HL-60 (cell line): ENCODE results near the gene ZFYVE27.
A peak's percentile ranks its signal among the peaks of the same experiment; 100 is the strongest.

Experiments
- DNase-seq, 2 experiments: peaks; one replicate each; pipeline ENCODE4 v3.0.0-alpha.2; 2010 to 2020; ENCODE audit warnings: low read depth in 1 of 2, low spot score in 1 of 2
- H3K27ac ChIP-seq: fragments of 250-450 bp; sonication (Bioruptor Pico); replicated peaks from 2 replicates; pipeline ENCODE4 v1.5.1; 2020; ENCODE audit warnings: mild to moderate bottlenecking, moderate library complexity
- H3K27me3 ChIP-seq: fragments of 250-450 bp; sonication (Bioruptor Pico); 2 replicates; pipeline ENCODE4 v1.5.1; 2021; ENCODE audit warnings: mild to moderate bottlenecking, moderate library complexity; ENCODE audit not compliant: insufficient read depth, poor library complexity, severe bottlenecking
- H3K4me3 ChIP-seq: replicated peaks from 2 replicates; pipeline ENCODE4 v1.5.1; 2011; ENCODE audit warnings: mild to moderate bottlenecking, control low read depth, low read length; ENCODE audit not compliant: insufficient read depth
- GABPA ChIP-seq: IDR thresholded peaks from 2 replicates; pipeline ENCODE4 v1.6.1; 2012; ENCODE audit warnings: low read depth
- POLR2AphosphoS5 ChIP-seq: IDR thresholded peaks from 2 replicates; pipeline ENCODE4 v1.6.1; 2012; ENCODE audit warnings: low read depth
- SPI1 ChIP-seq: IDR thresholded peaks from 2 replicates; pipeline ENCODE4 v1.6.1; 2012; ENCODE audit warnings: low read depth, mild to moderate bottlenecking, borderline replicate concordance
- TF ChIP-seq, protein P1 (sequence below): IDR thresholded peaks from 2 replicates; pipeline ENCODE4 v1.6.1; 2012; ENCODE audit warnings: low read depth; ENCODE audit not compliant: insufficient replicate concordance
- TF ChIP-seq, protein P2 (sequence below): IDR thresholded peaks from one replicate; pipeline ENCODE4 v1.5.1; 2011; ENCODE audit warnings: low read length, control low read depth, inconsistent platforms; ENCODE audit not compliant: insufficient read depth

ZFYVE27 gene

DNA sequence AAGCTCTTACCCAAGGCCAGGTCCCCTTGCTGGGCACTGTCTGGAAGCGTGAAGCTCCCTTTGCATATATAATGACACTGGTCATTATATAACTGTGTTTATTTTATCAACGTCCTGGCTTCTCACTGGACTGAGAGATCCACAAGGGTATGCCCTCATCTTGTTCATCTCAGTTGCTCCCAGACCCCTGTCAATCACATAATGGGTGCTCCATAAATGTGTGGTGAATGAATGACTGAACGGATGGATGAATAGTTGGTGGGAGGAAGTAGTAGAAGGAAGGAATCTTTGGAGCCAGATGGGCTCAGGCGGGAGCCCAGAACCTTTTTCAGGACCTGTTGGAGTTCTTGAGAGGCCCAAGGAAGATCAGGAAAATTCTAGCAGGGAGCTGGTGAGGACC lies 42.6 kb downstream of the ZFYVE27 start:
- TF ChIP-seq, protein P1, sequence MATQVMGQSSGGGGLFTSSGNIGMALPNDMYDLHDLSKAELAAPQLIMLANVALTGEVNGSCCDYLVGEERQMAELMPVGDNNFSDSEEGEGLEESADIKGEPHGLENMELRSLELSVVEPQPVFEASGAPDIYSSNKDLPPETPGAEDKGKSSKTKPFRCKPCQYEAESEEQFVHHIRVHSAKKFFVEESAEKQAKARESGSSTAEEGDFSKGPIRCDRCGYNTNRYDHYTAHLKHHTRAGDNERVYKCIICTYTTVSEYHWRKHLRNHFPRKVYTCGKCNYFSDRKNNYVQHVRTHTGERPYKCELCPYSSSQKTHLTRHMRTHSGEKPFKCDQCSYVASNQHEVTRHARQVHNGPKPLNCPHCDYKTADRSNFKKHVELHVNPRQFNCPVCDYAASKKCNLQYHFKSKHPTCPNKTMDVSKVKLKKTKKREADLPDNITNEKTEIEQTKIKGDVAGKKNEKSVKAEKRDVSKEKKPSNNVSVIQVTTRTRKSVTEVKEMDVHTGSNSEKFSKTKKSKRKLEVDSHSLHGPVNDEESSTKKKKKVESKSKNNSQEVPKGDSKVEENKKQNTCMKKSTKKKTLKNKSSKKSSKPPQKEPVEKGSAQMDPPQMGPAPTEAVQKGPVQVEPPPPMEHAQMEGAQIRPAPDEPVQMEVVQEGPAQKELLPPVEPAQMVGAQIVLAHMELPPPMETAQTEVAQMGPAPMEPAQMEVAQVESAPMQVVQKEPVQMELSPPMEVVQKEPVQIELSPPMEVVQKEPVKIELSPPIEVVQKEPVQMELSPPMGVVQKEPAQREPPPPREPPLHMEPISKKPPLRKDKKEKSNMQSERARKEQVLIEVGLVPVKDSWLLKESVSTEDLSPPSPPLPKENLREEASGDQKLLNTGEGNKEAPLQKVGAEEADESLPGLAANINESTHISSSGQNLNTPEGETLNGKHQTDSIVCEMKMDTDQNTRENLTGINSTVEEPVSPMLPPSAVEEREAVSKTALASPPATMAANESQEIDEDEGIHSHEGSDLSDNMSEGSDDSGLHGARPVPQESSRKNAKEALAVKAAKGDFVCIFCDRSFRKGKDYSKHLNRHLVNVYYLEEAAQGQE = no peak
- no peak for TF ChIP-seq GABPA
- no peak for TF ChIP-seq SPI1
- TF ChIP-seq POLR2AphosphoS5 = no peak
- TF ChIP-seq, protein P2, sequence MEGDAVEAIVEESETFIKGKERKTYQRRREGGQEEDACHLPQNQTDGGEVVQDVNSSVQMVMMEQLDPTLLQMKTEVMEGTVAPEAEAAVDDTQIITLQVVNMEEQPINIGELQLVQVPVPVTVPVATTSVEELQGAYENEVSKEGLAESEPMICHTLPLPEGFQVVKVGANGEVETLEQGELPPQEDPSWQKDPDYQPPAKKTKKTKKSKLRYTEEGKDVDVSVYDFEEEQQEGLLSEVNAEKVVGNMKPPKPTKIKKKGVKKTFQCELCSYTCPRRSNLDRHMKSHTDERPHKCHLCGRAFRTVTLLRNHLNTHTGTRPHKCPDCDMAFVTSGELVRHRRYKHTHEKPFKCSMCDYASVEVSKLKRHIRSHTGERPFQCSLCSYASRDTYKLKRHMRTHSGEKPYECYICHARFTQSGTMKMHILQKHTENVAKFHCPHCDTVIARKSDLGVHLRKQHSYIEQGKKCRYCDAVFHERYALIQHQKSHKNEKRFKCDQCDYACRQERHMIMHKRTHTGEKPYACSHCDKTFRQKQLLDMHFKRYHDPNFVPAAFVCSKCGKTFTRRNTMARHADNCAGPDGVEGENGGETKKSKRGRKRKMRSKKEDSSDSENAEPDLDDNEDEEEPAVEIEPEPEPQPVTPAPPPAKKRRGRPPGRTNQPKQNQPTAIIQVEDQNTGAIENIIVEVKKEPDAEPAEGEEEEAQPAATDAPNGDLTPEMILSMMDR = no peak
- DNase-seq = no peak
- no peaks in the 10 kb centered on the region for H3K27me3 ChIP-seq
- H3K27ac ChIP-seq = no peak overlapping the region
- no peak overlapping the region for H3K4me3 ChIP-seq

GRCh38 chr10:97779975-97780374 lies 43.0 kb downstream of the ZFYVE27 start:
- Histone ChIP-seq H3K27me3 (no peaks in the 10 kb centered on the region), H3K4me3 (no peak overlapping the region), H3K27ac (no peak overlapping the region)
- TF ChIP-seq, protein P2 = no peak
- TF ChIP-seq, protein P1 = no peak
- TF ChIP-seq POLR2AphosphoS5 (no peak), SPI1 (no peak), GABPA (no peak)
- DNase-seq = no peak

- Histone ChIP-seq H3K4me3 (no peak overlapping the region), H3K27ac (no peak overlapping the region), H3K27me3 (no peaks in the 10 kb centered on the region)
- peak in 1 of 2 experiments; percentile 15 for DNase-seq
- TF ChIP-seq, protein P1 = no peak
- TF ChIP-seq, protein P2 = no peak
- TF ChIP-seq GABPA = no peak
- no peak for TF ChIP-seq POLR2AphosphoS5
- TF ChIP-seq SPI1 = no peak; the same call in 1 of the 2 replicates
These were observed 44.1 kb downstream of the ZFYVE27 start for GRCh38 chr10:97780841-97781617.
